ENCODE data around the gene GNAS. TPM values are rescaled to one million over a fixed set of nuclear protein-coding genes. Genes with fewer than 3 reads are reported as not detected.

The GNAS gene
- total and polyA plus RNA-seq, 12 donors, result 614 to 6,333 (median 1,418) TPM

GRCh38 chr20:58889798-58890517 is 37.4 kb downstream of the GNAS start:
- H3K9me3 ChIP-seq (replicated peaks in 1 of 3), result peaks cover 0 to 6% (median 0%) of the 10 kb centered on the region in 3 donors
- H3K4me3 ChIP-seq, result peak overlapping the region in 2 of 4 donors; percentile 38 to 78
- intact Hi-C loops (cut with DNase I), result no loop called here
- peak in 1 of 7 donors; percentile 52 for DNase-seq
- no peaks in the 10 kb centered on the region for H3K36me3 ChIP-seq (replicated peaks in 1 of 2)
- peaks cover 22 to 24% of the 10 kb centered on the region in 2 donors for H3K4me1 ChIP-seq (replicated peaks in 1 of 2)
- no peak for TF ChIP-seq POLR2A (IDR thresholded peaks at IDR 0.05)
- TF ChIP-seq, protein P1, sequence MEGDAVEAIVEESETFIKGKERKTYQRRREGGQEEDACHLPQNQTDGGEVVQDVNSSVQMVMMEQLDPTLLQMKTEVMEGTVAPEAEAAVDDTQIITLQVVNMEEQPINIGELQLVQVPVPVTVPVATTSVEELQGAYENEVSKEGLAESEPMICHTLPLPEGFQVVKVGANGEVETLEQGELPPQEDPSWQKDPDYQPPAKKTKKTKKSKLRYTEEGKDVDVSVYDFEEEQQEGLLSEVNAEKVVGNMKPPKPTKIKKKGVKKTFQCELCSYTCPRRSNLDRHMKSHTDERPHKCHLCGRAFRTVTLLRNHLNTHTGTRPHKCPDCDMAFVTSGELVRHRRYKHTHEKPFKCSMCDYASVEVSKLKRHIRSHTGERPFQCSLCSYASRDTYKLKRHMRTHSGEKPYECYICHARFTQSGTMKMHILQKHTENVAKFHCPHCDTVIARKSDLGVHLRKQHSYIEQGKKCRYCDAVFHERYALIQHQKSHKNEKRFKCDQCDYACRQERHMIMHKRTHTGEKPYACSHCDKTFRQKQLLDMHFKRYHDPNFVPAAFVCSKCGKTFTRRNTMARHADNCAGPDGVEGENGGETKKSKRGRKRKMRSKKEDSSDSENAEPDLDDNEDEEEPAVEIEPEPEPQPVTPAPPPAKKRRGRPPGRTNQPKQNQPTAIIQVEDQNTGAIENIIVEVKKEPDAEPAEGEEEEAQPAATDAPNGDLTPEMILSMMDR (IDR thresholded peaks at IDR 0.05), result no peak
- WGBS, 4 donors, result 28 to 46% (median 41%) methylated on average over 52 to 91 of the region's 91 CpGs
- peak overlapping the region in 4 of 5 donors; percentile 87 to 99 (median 98) for H3K27ac ChIP-seq
- no peaks in the 10 kb centered on the region for H3K27me3 ChIP-seq

- H3K9me3 ChIP-seq (replicated peaks in 1 of 3), result peaks cover 0 to 2% (median 0%) of the 10 kb centered on the region in 3 donors
- TF ChIP-seq, protein P1 (IDR thresholded peaks at IDR 0.05), result no peak
- peak in 1 of 2 donors; percentile 59 for TF ChIP-seq POLR2A (IDR thresholded peaks at IDR 0.05)
- DNase-seq, result peak; percentile 76 to 90 (median 83)
- peaks cover 28 to 31% of the 10 kb centered on the region in 2 donors for H3K4me1 ChIP-seq (replicated peaks in 1 of 2)
- no peaks in the 10 kb centered on the region for H3K36me3 ChIP-seq (replicated peaks in 1 of 2)
- intact Hi-C loops (cut with DNase I), result no loop called here
- peak overlapping the region in 3 of 4 donors; percentile 8 to 78 (median 38) for H3K4me3 ChIP-seq
- no peaks in the 10 kb centered on the region for H3K27me3 ChIP-seq
- 0 to 3% (median 1%) methylated on average over 16 to 61 of the region's 64 CpGs for WGBS, 4 donors
- H3K27ac ChIP-seq, result peak overlapping the region; percentile 49 to 99 (median 98)
Measured at GRCh38 chr20:58890518-58891085, 38.1 kb downstream of the GNAS start.

- Histone ChIP-seq H3K9me3 (replicated peaks in 1 of 3) (no peaks in the 10 kb centered on the region), H3K27ac (peak overlapping the region; percentile 49 to 99 (median 98)), H3K36me3 (replicated peaks in 1 of 2) (no peaks in the 10 kb centered on the region), H3K4me3 (peak overlapping the region in 2 of 4 donors; percentile 38 to 78), H3K4me1 (replicated peaks in 1 of 2) (peaks cover 33 to 34% of the 10 kb centered on the region in 2 donors), H3K27me3 (no peaks in the 10 kb centered on the region)
- peak; percentile 79 to 90 (median 84) for DNase-seq
- intact Hi-C loops (cut with DNase I), result no loop called here
- WGBS, 4 donors, result 0 to 2% (median 1%) methylated on average over 3 to 67 of the region's 105 CpGs; no CpG with 5 or more reads in 1 of the 4 donors
- TF ChIP-seq, protein P1 (IDR thresholded peaks at IDR 0.05), result no peak
- TF ChIP-seq POLR2A (IDR thresholded peaks at IDR 0.05), result peak; percentile 92 to 94
Measured at GRCh38 chr20:58891086-58891717, 38.7 kb downstream of the GNAS start.

DNA sequence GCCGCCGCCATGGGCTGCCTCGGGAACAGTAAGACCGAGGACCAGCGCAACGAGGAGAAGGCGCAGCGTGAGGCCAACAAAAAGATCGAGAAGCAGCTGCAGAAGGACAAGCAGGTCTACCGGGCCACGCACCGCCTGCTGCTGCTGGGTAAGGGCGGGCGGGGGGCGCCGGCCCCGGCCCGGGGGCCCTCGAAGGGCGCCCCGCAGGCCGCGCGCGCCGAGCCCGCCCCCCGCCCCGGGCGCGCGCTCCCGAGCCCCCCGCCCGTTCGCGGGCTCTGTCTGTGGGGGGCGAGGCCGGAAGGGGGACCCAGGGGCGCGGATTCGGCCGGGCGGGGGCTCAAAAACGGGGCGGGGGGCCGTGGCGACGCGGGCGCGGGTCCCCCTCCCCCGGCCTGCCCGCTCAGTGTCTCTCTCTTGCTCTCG is 39.2 kb downstream of the GNAS start:
- Histone ChIP-seq H3K4me1 (replicated peaks in 1 of 2) (peaks cover 33 to 39% of the 10 kb centered on the region in 2 donors), H3K4me3 (peak overlapping the region; percentile 63 to 95 (median 86)), H3K27me3 (no peaks in the 10 kb centered on the region), H3K9me3 (replicated peaks in 1 of 3) (no peaks in the 10 kb centered on the region), H3K27ac (peak overlapping the region; percentile 90 to 99 (median 98)), H3K36me3 (replicated peaks in 1 of 2) (no peaks in the 10 kb centered on the region)
- DNase-seq, result peak in 5 of 7 donors; percentile 38 to 54 (median 41)
- intact Hi-C loops (cut with DNase I), result no loop called here
- TF ChIP-seq, protein P1 (IDR thresholded peaks at IDR 0.05), result no peak
- no peak for TF ChIP-seq POLR2A (IDR thresholded peaks at IDR 0.05)
- 0 to 1% (median 0%) methylated on average over 10 to 52 of the region's 55 CpGs; no CpG with 5 or more reads in 1 of the 4 donors for WGBS, 4 donors
